ENCODE results near the gene NUDCD3. TPM values are rescaled to one million over a fixed set of nuclear protein-coding genes. Genes with fewer than 3 reads are reported as not detected.

The NUDCD3 gene
- total RNA-seq, 1 experiment from 2014 or later, result 71.9 TPM

- Histone ChIP-seq H3T11ph (ENCODE audit: low read length) (no peak overlapping the region), H4K20me1 (ENCODE audit: control insufficient read depth, insufficient read depth, insufficient read length) (no peaks in the 10 kb centered on the region), H4K5ac (ENCODE audit: insufficient read length, low read depth, low read length) (no peak overlapping the region), H3K27ac (ENCODE audit: insufficient read length, low read depth, low read length) (no peak overlapping the region), H3K79me2 (ENCODE audit: insufficient read depth, low read length) (no peaks in the 10 kb centered on the region), H3K23ac (ENCODE audit: insufficient read length, low read depth, low read length) (no peak overlapping the region), H2BK20ac (ENCODE audit: low read depth, low read length, poor library complexity, severe bottlenecking) (no peak overlapping the region), H3K18ac (ENCODE audit: insufficient read length, low read depth, low read length) (no peak overlapping the region), H2AK5ac (ENCODE audit: insufficient read length, low read length) (no peak overlapping the region), H2BK15ac (ENCODE audit: low read depth, low read length) (no peak overlapping the region), H3K56ac (ENCODE audit: insufficient read length, low read depth, low read length) (no peak overlapping the region), H2BK120ac (ENCODE audit: low read depth, low read length, poor library complexity, severe bottlenecking) (no peak overlapping the region), H3K9ac (ENCODE audit: extremely low read depth, insufficient read length, low read length) (no peak overlapping the region), H3K79me1 (ENCODE audit: insufficient read depth, low read depth, low read length, poor library complexity, severe bottlenecking) (no peaks in the 10 kb centered on the region), H3K4me1 (ENCODE audit: insufficient read depth, low read length) (no peaks in the 10 kb centered on the region), H4K8ac (replicated peaks; ENCODE audit: insufficient read length, low read depth, low read length) (no peak overlapping the region), H2BK5ac (ENCODE audit: insufficient read length, low read length) (no peak overlapping the region), H3K27me3 (ENCODE audit: insufficient read depth, low read length) (no peaks in the 10 kb centered on the region), H3K4ac (ENCODE audit: low read depth, low read length) (no peak overlapping the region), H2AFZ (ENCODE audit: low read length) (no peak overlapping the region), H3K4me2 (ENCODE audit: insufficient read depth, insufficient read length, low read length) (no peak overlapping the region), H4K91ac (ENCODE audit: insufficient read length, low read depth, low read length) (no peak overlapping the region), H3K14ac (ENCODE audit: insufficient read depth, low read length) (no peak overlapping the region), H3K23me2 (ENCODE audit: insufficient read length, low read depth, low read length, poor library complexity, severe bottlenecking) (no peaks in the 10 kb centered on the region), H3K9me3 (ENCODE audit: control insufficient read depth, low read depth, low read length) (no peaks in the 10 kb centered on the region), H2BK12ac (ENCODE audit: insufficient read length, low read depth, low read length) (no peak overlapping the region)
- WGBS (ENCODE audit: extremely low coverage, insufficient read length, low lambda C conversion rate), result no CpG with 5 or more reads among the region's 8 CpGs
- TF ChIP-seq CTCF (conservative IDR thresholded peaks at IDR 0.05), result no peak
- H3K27me3 Mint-ChIP-seq (ENCODE audit: low read depth), result no peaks in the 10 kb centered on the region
- H3K36me3 Mint-ChIP-seq (ENCODE audit: insufficient read depth in 1 of 3, low read depth in 3 of 3), result peaks cover 10 to 40% (median 23%) of the 10 kb centered on the region in 3 experiments; a peak in 6 of 7 replicates
- no peak overlapping the region for H3K4me3 Mint-ChIP-seq
- peak; percentile 13 for DNase-seq
- H3K4me1 Mint-ChIP-seq, result no peaks in the 10 kb centered on the region
- H3K9me3 Mint-ChIP-seq, result no peaks in the 10 kb centered on the region
- no peak overlapping the region; a peak in 1 of 7 replicates for H3K27ac Mint-ChIP-seq
Observed at GRCh38 chr7:44386139-44386913, 104.1 kb downstream of the NUDCD3 start.

Measured in H9 (cell line).